ENCODE results near the gene PML.

Gene PML

GRCh38 chr15:73968461-73968860 is 26.1 kb upstream of the PML start (continued):
- no peak for TF ChIP-seq HIC1 (tag by site-specific recombination; IDR thresholded peaks at IDR 0.05)

GRCh38 chr15:73969151-73969759 is 25.3 kb upstream of the PML start:
- no peaks in the 10 kb centered on the region for H3K9me3 ChIP-seq (ENCODE audit: control insufficient read depth, insufficient read depth, low read depth, low read length)
- H3K4me3 ChIP-seq (ENCODE audit: low read depth, low read length) = no peak overlapping the region
- ChIA-PET POLR2A (no interaction called here), CTCF (interaction anchor here (0.6 to 13.4 kb wide), 11 partner anchors 14 to 353 kb away, joined by 3 to 276 read pairs (median 4); no protein-coding TSS in a partner anchor)
- H3K27ac ChIP-seq (ENCODE audit: extremely low read depth, low read depth, low read length) = no peak overlapping the region
- TF ChIP-seq ZNF266 (tag by site-specific recombination; IDR thresholded peaks at IDR 0.05; ENCODE audit: low read depth) = no peak
- no peak for TF ChIP-seq ZNF623 (tag by site-specific recombination; IDR thresholded peaks at IDR 0.05)
- no peak for TF ChIP-seq ZNF610 (tag by site-specific recombination; IDR thresholded peaks at IDR 0.05; ENCODE audit: borderline replicate concordance)
- no peak for TF ChIP-seq ZNF335 (tag by site-specific recombination; conservative IDR thresholded peaks at IDR 0.05)
- TF ChIP-seq ZNF76 (tag by site-specific recombination; IDR thresholded peaks at IDR 0.05; ENCODE audit: borderline replicate concordance, low read depth) = no peak
- H3K36me3 ChIP-seq (ENCODE audit: control insufficient read depth in 2 of 2, insufficient read depth in 1 of 2, low read length in 2 of 2) = no peaks in the 10 kb centered on the region
- H3K4me1 ChIP-seq (ENCODE audit: control insufficient read depth, insufficient read depth, low read length) = peaks cover 3% of the 10 kb centered on the region; the same call in 1 of the 2 replicates

- H3K4me3 ChIP-seq (ENCODE audit: low read depth, low read length) = no peak overlapping the region
- POLR2A ChIA-PET = interaction anchor here (0.6 to 1.3 kb wide), 5 partner anchors 10 to 1717 kb away, joined by 3 to 5 read pairs (median 4); partner anchors contain the start of gene PML
- TF ChIP-seq ATF2 (tag by site-specific recombination; IDR thresholded peaks at IDR 0.05; ENCODE audit: low read depth) = no peak
- TF ChIP-seq INSM2 (tag by site-specific recombination; IDR thresholded peaks at IDR 0.05) = no peak
- TF ChIP-seq ZFP41 (tag by site-specific recombination; IDR thresholded peaks at IDR 0.05; ENCODE audit: borderline replicate concordance) = no peak
- TF ChIP-seq ZNF157 (tag by site-specific recombination; IDR thresholded peaks at IDR 0.05) = no peak
- no peak for TF ChIP-seq ZNF670 (tag by site-specific recombination; IDR thresholded peaks at IDR 0.05; ENCODE audit: low read depth)
- no peak for TF ChIP-seq ZNF416 (tag by site-specific recombination; IDR thresholded peaks at IDR 0.05)
- no peak for TF ChIP-seq ZNF777 (tag by site-specific recombination; IDR thresholded peaks at IDR 0.05; ENCODE audit: borderline replicate concordance)
- TF ChIP-seq YY2 (tag by site-specific recombination; IDR thresholded peaks at IDR 0.05) = no peak
- no peak for TF ChIP-seq AEBP2 (tag by site-specific recombination; IDR thresholded peaks at IDR 0.05; ENCODE audit: borderline replicate concordance)
- TF ChIP-seq ZNF658 (tag by site-specific recombination; IDR thresholded peaks at IDR 0.05) = no peak
- no peak for TF ChIP-seq ELK4 (IDR thresholded peaks at IDR 0.05; ENCODE audit: borderline replicate concordance, low read depth, low read length)
- TF ChIP-seq ZNF677 (tag by site-specific recombination; IDR thresholded peaks at IDR 0.05) = no peak
- no peak for TF ChIP-seq ZNF701 (tag by site-specific recombination; IDR thresholded peaks at IDR 0.05)
- peak; percentile 77 for TF ChIP-seq ZNF660 (tag by site-specific recombination; IDR thresholded peaks at IDR 0.05)
- TF ChIP-seq KLF16 (tag by site-specific recombination; IDR thresholded peaks at IDR 0.05) = no peak
- TF ChIP-seq ZNF26 (tag by site-specific recombination; IDR thresholded peaks at IDR 0.05) = no peak
Observed at GRCh38 chr15:73972984-73973682, 21.4 kb upstream of the PML start.

More at GRCh38 chr15:73972984-73973682, 21.4 kb upstream of the PML start:
- Histone ChIP-seq H3K4me1 (ENCODE audit: control insufficient read depth, insufficient read depth, low read length) (no peaks in the 10 kb centered on the region; the same call in 1 of the 2 replicates), H3K27ac (ENCODE audit: extremely low read depth, low read depth, low read length) (no peak overlapping the region), H3K9me3 (ENCODE audit: control insufficient read depth, insufficient read depth, low read depth, low read length) (no peaks in the 10 kb centered on the region), H3K36me3 (ENCODE audit: control insufficient read depth in 2 of 2, insufficient read depth in 1 of 2, low read length in 2 of 2) (no peaks in the 10 kb centered on the region)
- CTCF ChIA-PET = interaction anchor here (0.5 to 13.4 kb wide), 49 partner anchors 9 to 797 kb away, joined by 3 to 276 read pairs (median 3); partner anchors contain the start of genes PML, STOML1 and STRA6
